Gastroesophageal sphincter (tissue), 4 donors: Measurements from ENCODE around the gene LTV1. TPM values are rescaled to one million over a fixed set of nuclear protein-coding genes. Genes with fewer than 3 reads are reported as not detected.
"Not testable (repeated sequence)": the region's sequence is repeated elsewhere in the genome, so short reads cannot be mapped to it uniquely, and the experiment has no call there.

ENCODE experiments used
- ATAC-seq: fragments of 150-250 bp; one replicate; pipeline ENCODE4 v1.9.1; 2016; ENCODE audit warnings: mild to moderate bottlenecking, moderate library complexity
- H3K27ac ChIP-seq, 4 donors: fragments of 200-600 bp; sonication (generic) in 3 of 4; 1 replicate in 3 of 4; 2 replicates in 1 of 4; pipeline ENCODE4 v1.5.1; 2016 to 2019
- H3K27me3 ChIP-seq: fragments of 200-600 bp; sonication (generic); one replicate; pipeline ENCODE4 v1.5.1; 2019
- H3K36me3 ChIP-seq, 2 donors: fragments of 200-600 bp; sonication (generic); one replicate each; pipeline ENCODE4 v1.5.1; 2019; ENCODE audit warnings: control low read depth in 1 of 2
- H3K4me1 ChIP-seq, 3 donors: fragments of 200-600 bp; sonication (generic); 1 replicate in 2 of 3; 2 replicates in 1 of 3; pipeline ENCODE4 v1.5.1; 2016 to 2019; ENCODE audit warnings: control low read depth in 2 of 3
- H3K4me3 ChIP-seq, 2 donors: fragments of 200-600 bp; sonication (generic); one replicate each; pipeline ENCODE4 v1.5.1; 2019; ENCODE audit warnings: mild to moderate bottlenecking in 1 of 2, moderate library complexity in 1 of 2
- H3K9me3 ChIP-seq, 3 donors: fragments of 200-600 bp; sonication (generic); one replicate each; pipeline ENCODE4 v1.5.1; 2017 to 2019; ENCODE audit warnings: control low read depth in 2 of 3
- EP300 ChIP-seq: sonication (generic); formaldehyde crosslinking; IDR thresholded peaks from one replicate; pipeline ENCODE4 v1.6.1; 2017; ENCODE audit warnings: antibody characterized with exemption, mild to moderate bottlenecking
- POLR2A ChIP-seq, 2 donors: fragments of 450-650 bp; IDR thresholded peaks; one replicate each; pipeline ENCODE4 v1.6.1; 2017; ENCODE audit warnings: antibody characterized with exemption in 2 of 2, mild to moderate bottlenecking in 2 of 2, moderate library complexity in 1 of 2
- POLR2AphosphoS5 ChIP-seq: sonication (generic); formaldehyde crosslinking; IDR thresholded peaks from one replicate; pipeline ENCODE4 v1.6.1; 2017; ENCODE audit warnings: antibody characterized with exemption
- WGBS, 2 donors: methylation state at CpG; one replicate each; pipeline ENCODE4 v1.1.5; 2018; ENCODE audit warnings: low coverage in 1 of 2; 5-methylcytosine and 5-hydroxymethylcytosine counted together
- total RNA-seq, 4 donors: library from RNA; depleted of rRNA; stranded (reverse); fragments of >200 nt; gene quantifications; one replicate each; pipeline ENCODE4 v1.1.0, GENCODE V29; 2016
- TF ChIP-seq, protein P1 (sequence below), 4 experiments: fragments of 200-600 bp in 2 of 4; fragments of 450-650 bp in 2 of 4; sonication (generic) in 1 of 4; IDR thresholded peaks; one replicate each; pipeline ENCODE4 v1.5.1; 2017 to 2019; ENCODE audit warnings: antibody characterized with exemption in 4 of 4, mild to moderate bottlenecking in 2 of 4, moderate library complexity in 2 of 4

The LTV1 gene, protein sequence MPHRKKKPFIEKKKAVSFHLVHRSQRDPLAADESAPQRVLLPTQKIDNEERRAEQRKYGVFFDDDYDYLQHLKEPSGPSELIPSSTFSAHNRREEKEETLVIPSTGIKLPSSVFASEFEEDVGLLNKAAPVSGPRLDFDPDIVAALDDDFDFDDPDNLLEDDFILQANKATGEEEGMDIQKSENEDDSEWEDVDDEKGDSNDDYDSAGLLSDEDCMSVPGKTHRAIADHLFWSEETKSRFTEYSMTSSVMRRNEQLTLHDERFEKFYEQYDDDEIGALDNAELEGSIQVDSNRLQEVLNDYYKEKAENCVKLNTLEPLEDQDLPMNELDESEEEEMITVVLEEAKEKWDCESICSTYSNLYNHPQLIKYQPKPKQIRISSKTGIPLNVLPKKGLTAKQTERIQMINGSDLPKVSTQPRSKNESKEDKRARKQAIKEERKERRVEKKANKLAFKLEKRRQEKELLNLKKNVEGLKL
- total RNA-seq, result 10 to 100 TPM; 15.3 to 20.5 (median 17.1) TPM

DNA sequence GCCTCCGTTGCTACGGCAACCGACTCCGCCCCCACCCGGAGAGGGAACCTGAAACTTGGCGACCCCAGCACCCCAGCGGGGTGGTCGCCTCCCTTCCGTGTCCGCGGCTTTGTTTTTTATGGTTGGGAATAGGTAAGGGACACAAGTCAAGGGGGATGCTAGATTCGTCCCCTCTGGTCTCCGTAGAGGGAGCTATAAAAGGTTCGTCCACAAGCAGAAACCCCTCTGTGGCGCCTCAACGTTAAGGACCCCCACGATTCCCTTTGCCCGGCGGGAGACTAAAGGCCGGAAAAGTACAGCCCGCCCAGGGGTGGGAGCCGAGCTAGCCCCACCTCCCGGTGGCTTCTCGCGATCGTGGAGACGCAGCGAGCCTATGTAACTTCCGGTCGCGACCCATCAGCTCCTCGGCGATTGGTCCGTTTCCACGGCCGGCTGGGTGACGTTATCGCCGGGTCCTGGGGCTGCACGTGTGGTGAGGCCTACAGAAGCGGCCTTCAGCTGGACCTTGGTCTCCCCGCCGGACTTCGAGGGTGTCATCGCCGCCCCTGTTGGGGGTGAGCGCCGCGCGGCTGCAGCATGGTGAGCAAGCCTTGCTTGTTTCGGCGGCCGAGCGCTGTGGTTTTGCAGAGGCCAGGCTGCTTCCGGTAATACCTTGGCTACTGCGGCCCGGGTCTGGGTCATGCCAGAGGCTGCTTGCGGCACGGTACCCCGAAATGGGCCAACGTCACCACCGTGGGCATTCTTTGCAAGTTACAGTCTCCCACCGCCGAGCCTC lies at the start of gene LTV1:
LTV1 (plus strand) TSS at position 437 of the 775 bp plus-strand sequence; CDS start at position 577, 140 bp downstream.
- TF ChIP-seq POLR2A (IDR thresholded peaks at IDR 0.05) (peak; percentile 55 to 58), EP300 (no peak), POLR2AphosphoS5 (no peak)
- TF ChIP-seq, protein P1, sequence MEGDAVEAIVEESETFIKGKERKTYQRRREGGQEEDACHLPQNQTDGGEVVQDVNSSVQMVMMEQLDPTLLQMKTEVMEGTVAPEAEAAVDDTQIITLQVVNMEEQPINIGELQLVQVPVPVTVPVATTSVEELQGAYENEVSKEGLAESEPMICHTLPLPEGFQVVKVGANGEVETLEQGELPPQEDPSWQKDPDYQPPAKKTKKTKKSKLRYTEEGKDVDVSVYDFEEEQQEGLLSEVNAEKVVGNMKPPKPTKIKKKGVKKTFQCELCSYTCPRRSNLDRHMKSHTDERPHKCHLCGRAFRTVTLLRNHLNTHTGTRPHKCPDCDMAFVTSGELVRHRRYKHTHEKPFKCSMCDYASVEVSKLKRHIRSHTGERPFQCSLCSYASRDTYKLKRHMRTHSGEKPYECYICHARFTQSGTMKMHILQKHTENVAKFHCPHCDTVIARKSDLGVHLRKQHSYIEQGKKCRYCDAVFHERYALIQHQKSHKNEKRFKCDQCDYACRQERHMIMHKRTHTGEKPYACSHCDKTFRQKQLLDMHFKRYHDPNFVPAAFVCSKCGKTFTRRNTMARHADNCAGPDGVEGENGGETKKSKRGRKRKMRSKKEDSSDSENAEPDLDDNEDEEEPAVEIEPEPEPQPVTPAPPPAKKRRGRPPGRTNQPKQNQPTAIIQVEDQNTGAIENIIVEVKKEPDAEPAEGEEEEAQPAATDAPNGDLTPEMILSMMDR (IDR thresholded peaks at IDR 0.05), result no peak
- no CpG with 5 or more reads among the region's 64 CpGs for WGBS, 2 donors
- no peaks in the 10 kb centered on the region for H3K27me3 ChIP-seq
- peak; percentile 100 for ATAC-seq
- H3K36me3 ChIP-seq, result peaks cover 5 to 37% of the 10 kb centered on the region in 2 donors
- H3K4me3 ChIP-seq, result peak within 1 kb of the TSS; percentile 40 to 75
- H3K27ac ChIP-seq, result peak within 1 kb of the TSS; percentile 92 to 98 (median 94)
- H3K4me1 ChIP-seq, result peaks cover 0 to 33% (median 3%) of the 10 kb centered on the region in 3 donors
- H3K9me3 ChIP-seq, result no peaks in the 10 kb centered on the region

GRCh38 chr6:143796551-143796950 lies 46.6 kb upstream of the LTV1 start:
- peaks cover 0 to 16% (median 0%) of the 10 kb centered on the region in 3 donors for H3K9me3 ChIP-seq
- not testable (repeated sequence) for ATAC-seq, H3K4me1 ChIP-seq, H3K27me3 ChIP-seq, H3K4me3 ChIP-seq, H3K27ac ChIP-seq
- 100% methylated on average over 1 of the region's 2 CpGs; no CpG with 5 or more reads in 1 of the 2 donors for WGBS, 2 donors
- H3K36me3 ChIP-seq, result peaks cover 0 to 46% of the 10 kb centered on the region in 2 donors

GRCh38 chr6:143798487-143798886 lies 44.7 kb upstream of the LTV1 start:
- WGBS, 2 donors, result 94 to 98% methylated on average over 2 to 3 of the region's 3 CpGs
- peaks cover 0 to 30% of the 10 kb centered on the region in 2 donors for H3K36me3 ChIP-seq
- H3K27ac ChIP-seq, H3K27me3 ChIP-seq, ATAC-seq, H3K4me1 ChIP-seq, H3K9me3 ChIP-seq, H3K4me3 ChIP-seq: not testable (repeated sequence)

GRCh38 chr6:143802833-143803565 lies 40.1 kb upstream of the LTV1 start:
- no peak overlapping the region for H3K27ac ChIP-seq
- WGBS, 2 donors, result 81 to 91% methylated on average over 8 of the region's 8 CpGs
- ATAC-seq, result no peak
- peaks cover 0 to 8% (median 0%) of the 10 kb centered on the region in 3 donors for H3K9me3 ChIP-seq
- no peak overlapping the region for H3K4me3 ChIP-seq
- TF ChIP-seq POLR2AphosphoS5 (no peak), POLR2A (IDR thresholded peaks at IDR 0.05) (no peak), EP300 (no peak)
- TF ChIP-seq, protein P1 (IDR thresholded peaks at IDR 0.05), result no peak
- peaks cover 0 to 32% of the 10 kb centered on the region in 2 donors for H3K36me3 ChIP-seq
- no peaks in the 10 kb centered on the region for H3K27me3 ChIP-seq
- H3K4me1 ChIP-seq, result no peaks in the 10 kb centered on the region

- Histone ChIP-seq H3K4me3 (no peak overlapping the region), H3K36me3 (peaks cover 0 to 32% of the 10 kb centered on the region in 2 donors), H3K9me3 (peaks cover 0 to 8% (median 0%) of the 10 kb centered on the region in 3 donors), H3K4me1 (no peaks in the 10 kb centered on the region), H3K27ac (no peak overlapping the region), H3K27me3 (no peaks in the 10 kb centered on the region)
- TF ChIP-seq EP300, result no peak
- TF ChIP-seq POLR2A (IDR thresholded peaks at IDR 0.05), result no peak
- TF ChIP-seq, protein P1 (IDR thresholded peaks at IDR 0.05), result no peak
- TF ChIP-seq POLR2AphosphoS5, result no peak
- ATAC-seq, result no peak
- 85 to 89% methylated on average over 9 of the region's 9 CpGs for WGBS, 2 donors
Observed at GRCh38 chr6:143803769-143804568, 39.2 kb upstream of the LTV1 start.
